Neural crest cell (in vitro differentiated cells): Measurements from ENCODE around the gene SIM2. TPM values are rescaled to one million over a fixed set of nuclear protein-coding genes. Genes with fewer than 3 reads are reported as not detected.

Source experiments
- DNase-seq: peaks from one replicate; pipeline ENCODE4 v3.0.0; 2021; ENCODE audit warnings: low read depth, mixed read lengths, low spot score
- H3K27ac Mint-ChIP-seq: one replicate; pipeline ENCODE4 v1.8.0; 2021; ENCODE audit warnings: mild to moderate bottlenecking, mixed read lengths; ENCODE audit not compliant: unreplicated experiment
- H3K27me3 Mint-ChIP-seq: 2 replicates; pipeline ENCODE4 v1.8.0; 2021; ENCODE audit warnings: low read depth, mild to moderate bottlenecking, mixed read lengths
- H3K36me3 Mint-ChIP-seq: 2 replicates; pipeline ENCODE4 v1.8.0; 2021; ENCODE audit warnings: low read depth, mild to moderate bottlenecking, mixed read lengths
- H3K4me1 Mint-ChIP-seq: 2 replicates; pipeline ENCODE4 v1.8.0; 2021; ENCODE audit warnings: mixed read lengths
- H3K4me3 Mint-ChIP-seq: one replicate; pipeline ENCODE4 v1.8.0; 2021; ENCODE audit warnings: mild to moderate bottlenecking, mixed read lengths
- H3K9me3 Mint-ChIP-seq: 2 replicates; pipeline ENCODE4 v1.8.0; 2021; ENCODE audit warnings: mixed read lengths
- total RNA-seq: library from RNA; stranded (reverse); gene quantifications from 2 replicates; pipeline ENCODE4 v1.2.1, GENCODE V29; 2021
- TF ChIP-seq, protein P1 (sequence below): fragments of 200-600 bp; sonication (generic); conservative IDR thresholded peaks from 2 replicates; pipeline ENCODE4 v1.5.0; 2021; ENCODE audit warnings: antibody characterized with exemption, mild to moderate bottlenecking

SIM2 gene
- total RNA-seq, 1 donor from 2014 or later, result not detected

DNA sequence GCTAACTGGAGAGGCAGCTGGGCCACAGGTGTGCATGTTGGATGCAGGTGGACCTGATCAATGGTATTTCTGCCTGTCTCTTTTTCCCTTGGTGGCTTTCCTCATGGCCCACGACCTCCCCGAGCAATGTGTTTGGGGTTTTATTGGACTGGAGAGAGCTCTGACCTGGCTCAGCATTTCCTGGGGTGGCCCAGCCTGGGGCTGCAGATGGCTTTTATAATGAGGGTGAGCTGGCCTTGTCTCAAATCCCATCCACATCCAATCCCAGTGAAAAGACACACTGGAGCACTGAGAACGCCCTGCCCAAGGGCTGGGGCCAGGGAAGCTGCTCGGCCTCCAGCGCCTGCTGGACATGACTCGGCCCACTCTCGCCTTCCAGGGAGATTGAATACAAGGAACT is 44.1 kb downstream of the SIM2 start:
- no peaks in the 10 kb centered on the region for H3K36me3 Mint-ChIP-seq
- peak overlapping the region; percentile 14 for H3K4me3 Mint-ChIP-seq
- no peak overlapping the region for H3K27ac Mint-ChIP-seq
- H3K27me3 Mint-ChIP-seq, result peaks cover 31% of the 10 kb centered on the region
- DNase-seq, result no peak
- H3K9me3 Mint-ChIP-seq, result no peaks in the 10 kb centered on the region
- TF ChIP-seq, protein P1, sequence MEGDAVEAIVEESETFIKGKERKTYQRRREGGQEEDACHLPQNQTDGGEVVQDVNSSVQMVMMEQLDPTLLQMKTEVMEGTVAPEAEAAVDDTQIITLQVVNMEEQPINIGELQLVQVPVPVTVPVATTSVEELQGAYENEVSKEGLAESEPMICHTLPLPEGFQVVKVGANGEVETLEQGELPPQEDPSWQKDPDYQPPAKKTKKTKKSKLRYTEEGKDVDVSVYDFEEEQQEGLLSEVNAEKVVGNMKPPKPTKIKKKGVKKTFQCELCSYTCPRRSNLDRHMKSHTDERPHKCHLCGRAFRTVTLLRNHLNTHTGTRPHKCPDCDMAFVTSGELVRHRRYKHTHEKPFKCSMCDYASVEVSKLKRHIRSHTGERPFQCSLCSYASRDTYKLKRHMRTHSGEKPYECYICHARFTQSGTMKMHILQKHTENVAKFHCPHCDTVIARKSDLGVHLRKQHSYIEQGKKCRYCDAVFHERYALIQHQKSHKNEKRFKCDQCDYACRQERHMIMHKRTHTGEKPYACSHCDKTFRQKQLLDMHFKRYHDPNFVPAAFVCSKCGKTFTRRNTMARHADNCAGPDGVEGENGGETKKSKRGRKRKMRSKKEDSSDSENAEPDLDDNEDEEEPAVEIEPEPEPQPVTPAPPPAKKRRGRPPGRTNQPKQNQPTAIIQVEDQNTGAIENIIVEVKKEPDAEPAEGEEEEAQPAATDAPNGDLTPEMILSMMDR, result no peak
- H3K4me1 Mint-ChIP-seq, result peaks cover 10% of the 10 kb centered on the region

DNA sequence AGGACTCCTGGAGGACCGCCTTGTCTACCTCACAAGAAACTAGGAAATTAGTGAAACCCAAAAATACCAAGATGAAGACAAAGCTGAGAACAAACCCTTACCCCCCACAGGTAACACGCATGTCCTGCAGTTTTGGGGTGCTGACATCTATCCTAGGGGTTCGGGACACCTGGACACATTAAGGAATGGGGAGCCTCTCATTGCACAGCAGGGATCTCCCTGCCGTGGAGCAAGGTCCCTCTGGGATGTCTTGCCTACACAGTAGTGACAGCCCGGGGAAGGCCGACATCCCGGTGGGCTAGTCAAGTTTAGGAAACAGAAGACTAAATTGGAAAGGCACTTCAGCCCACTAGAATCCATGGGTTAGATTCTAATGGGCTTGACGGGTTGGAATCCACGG is 44.5 kb downstream of the SIM2 start:
- TF ChIP-seq, protein P1, result no peak
- Mint-ChIP-seq H3K27me3 (peaks cover 34% of the 10 kb centered on the region), H3K9me3 (no peaks in the 10 kb centered on the region), H3K4me1 (peaks cover 13% of the 10 kb centered on the region), H3K36me3 (no peaks in the 10 kb centered on the region), H3K4me3 (peak overlapping the region; percentile 14), H3K27ac (no peak overlapping the region)
- no peak for DNase-seq

DNA sequence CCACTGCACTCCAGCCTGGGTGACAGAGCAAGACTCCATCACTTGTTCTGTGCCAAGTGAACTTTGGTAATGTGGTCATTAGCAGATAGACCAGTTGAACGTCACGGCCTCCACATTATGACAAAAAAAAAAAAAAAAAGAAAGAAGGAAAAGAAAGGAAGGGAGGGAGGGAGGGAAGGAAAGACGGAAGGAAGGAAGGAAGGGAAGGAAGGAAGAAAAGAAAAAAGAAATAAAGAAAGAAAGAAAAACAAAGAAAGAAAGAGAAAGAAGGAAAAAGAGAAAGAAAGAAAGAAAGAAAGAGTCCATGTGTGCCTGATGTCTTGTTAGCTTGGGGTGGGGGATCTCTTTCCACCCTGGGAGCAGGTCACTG is 45.3 kb downstream of the SIM2 start:
- Mint-ChIP-seq H3K4me3 (no peak overlapping the region), H3K9me3 (no peaks in the 10 kb centered on the region), H3K27me3 (peaks cover 36% of the 10 kb centered on the region), H3K27ac (no peak overlapping the region), H3K36me3 (no peaks in the 10 kb centered on the region), H3K4me1 (peaks cover 20% of the 10 kb centered on the region)
- TF ChIP-seq, protein P1, result no peak
- no peak for DNase-seq

DNA sequence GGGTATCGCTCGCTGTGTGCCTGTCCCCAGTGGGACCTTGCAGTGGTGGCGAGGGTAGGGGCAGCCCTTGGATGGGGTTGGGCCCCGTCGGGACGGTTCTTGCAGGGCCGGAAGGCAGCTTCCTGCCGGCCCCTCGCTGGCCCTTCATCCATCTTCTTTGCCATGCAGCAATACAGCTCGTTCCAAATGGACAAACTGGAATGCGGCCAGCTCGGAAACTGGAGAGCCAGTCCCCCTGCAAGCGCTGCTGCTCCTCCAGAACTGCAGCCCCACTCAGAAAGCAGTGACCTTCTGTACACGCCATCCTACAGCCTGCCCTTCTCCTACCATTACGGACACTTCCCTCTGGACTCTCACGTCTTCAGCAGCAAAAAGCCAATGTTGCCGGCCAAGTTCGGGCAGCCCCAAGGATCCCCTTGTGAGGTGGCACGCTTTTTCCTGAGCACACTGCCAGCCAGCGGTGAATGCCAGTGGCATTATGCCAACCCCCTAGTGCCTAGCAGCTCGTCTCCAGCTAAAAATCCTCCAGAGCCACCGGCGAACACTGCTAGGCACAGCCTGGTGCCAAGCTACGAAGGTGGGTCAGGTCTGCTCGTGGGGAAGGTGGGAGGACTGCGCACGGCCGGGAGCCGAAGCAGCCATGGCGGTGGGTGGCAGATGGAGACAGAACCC is 45.8 kb downstream of the SIM2 start:
- TF ChIP-seq, protein P1, result no peak
- Mint-ChIP-seq H3K4me1 (peaks cover 25% of the 10 kb centered on the region), H3K27ac (no peak overlapping the region), H3K27me3 (peaks cover 37% of the 10 kb centered on the region), H3K36me3 (no peaks in the 10 kb centered on the region), H3K9me3 (no peaks in the 10 kb centered on the region), H3K4me3 (peak overlapping the region; percentile 57)
- no peak for DNase-seq

DNA sequence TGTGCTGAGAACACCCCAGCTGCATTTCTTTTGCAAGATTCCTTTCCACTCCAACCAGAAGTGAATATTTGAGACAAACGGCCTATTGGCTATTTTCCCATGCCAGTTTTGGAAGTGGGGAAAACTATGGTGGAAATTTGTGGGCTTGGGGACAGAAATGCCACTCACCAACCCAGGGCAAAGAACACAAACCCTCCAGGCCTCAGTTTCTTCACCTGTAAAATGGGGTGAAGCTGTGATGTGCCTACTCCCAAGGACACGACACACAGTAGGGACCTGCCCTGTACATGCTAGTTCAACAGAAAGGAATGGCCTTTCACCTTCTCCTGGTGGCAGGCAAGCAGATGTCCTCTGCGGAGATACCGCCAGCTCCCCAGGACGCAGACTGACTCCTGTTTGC is 46.5 kb downstream of the SIM2 start:
- Mint-ChIP-seq H3K4me3 (peak overlapping the region; percentile 57), H3K36me3 (no peaks in the 10 kb centered on the region), H3K9me3 (no peaks in the 10 kb centered on the region), H3K27ac (no peak overlapping the region), H3K27me3 (peaks cover 41% of the 10 kb centered on the region), H3K4me1 (peaks cover 33% of the 10 kb centered on the region)
- DNase-seq, result no peak
- TF ChIP-seq, protein P1, result no peak
